Measurements from ENCODE around the gene ATP6V0D1.

The ATP6V0D1 gene

GRCh38 chr16:67397812-67398545 lies 83.0 kb downstream of the ATP6V0D1 start:
- no peak for DNase-seq (ENCODE audit: low read depth, low spot score)
- no peak overlapping the region for H3K4me3 ChIP-seq (ENCODE audit: low read length)

GRCh38 chr16:67397036-67397801 lies 83.7 kb downstream of the ATP6V0D1 start:
- no peak for DNase-seq (ENCODE audit: low read depth, low spot score)
- H3K4me3 ChIP-seq (ENCODE audit: low read length), result no peak overlapping the region

GRCh38 chr16:67396159-67397035 lies 84.6 kb downstream of the ATP6V0D1 start:
- DNase-seq (ENCODE audit: low read depth, low spot score), result no peak
- no peak overlapping the region for H3K4me3 ChIP-seq (ENCODE audit: low read length)

GRCh38 chr16:67395458-67396158 lies 85.3 kb downstream of the ATP6V0D1 start:
- no peak for DNase-seq (ENCODE audit: low read depth, low spot score)
- no peak overlapping the region for H3K4me3 ChIP-seq (ENCODE audit: low read length)

GRCh38 chr16:67395105-67395457 lies 85.9 kb downstream of the ATP6V0D1 start:
- no peak overlapping the region for H3K4me3 ChIP-seq (ENCODE audit: low read length)
- DNase-seq (ENCODE audit: low read depth, low spot score), result no peak

GRCh38 chr16:67394155-67395104 lies 86.5 kb downstream of the ATP6V0D1 start:
- DNase-seq (ENCODE audit: low read depth, low spot score), result no peak
- no peak overlapping the region for H3K4me3 ChIP-seq (ENCODE audit: low read length)

- no peak for DNase-seq (ENCODE audit: low read depth, low spot score)
- no peak overlapping the region for H3K4me3 ChIP-seq (ENCODE audit: low read length)
Measured at GRCh38 chr16:67393788-67394154, 87.2 kb downstream of the ATP6V0D1 start.

GRCh38 chr16:67393111-67393787 lies 87.7 kb downstream of the ATP6V0D1 start, which contains the start of gene TPPP3:
Gene TPPP3, minus strand, starts transcription at chr16:67393498. Its CDS starts 2,387 bp downstream, at chr16:67391111.
- H3K4me3 ChIP-seq (ENCODE audit: low read length), result no peak within 1 kb of the TSS
- DNase-seq (ENCODE audit: low read depth, low spot score), result no peak

GRCh38 chr16:67392301-67393059 lies 88.5 kb downstream of the ATP6V0D1 start:
- no peak for DNase-seq (ENCODE audit: low read depth, low spot score)
- H3K4me3 ChIP-seq (ENCODE audit: low read length), result no peak overlapping the region

GRCh38 chr16:67391424-67392300 lies 89.3 kb downstream of the ATP6V0D1 start:
- no peak overlapping the region for H3K4me3 ChIP-seq (ENCODE audit: low read length)
- DNase-seq (ENCODE audit: low read depth, low spot score), result no peak

- DNase-seq (ENCODE audit: low read depth, low spot score), result no peak
- H3K4me3 ChIP-seq (ENCODE audit: low read length), result no peak overlapping the region
Measured at GRCh38 chr16:67390816-67391423, 90.0 kb downstream of the ATP6V0D1 start.

- no peak for DNase-seq (ENCODE audit: low read depth, low spot score)
- H3K4me3 ChIP-seq (ENCODE audit: low read length), result no peak overlapping the region
Measured at GRCh38 chr16:67389911-67390815, 90.8 kb downstream of the ATP6V0D1 start.

- H3K4me3 ChIP-seq (ENCODE audit: low read length), result no peak overlapping the region
- no peak for DNase-seq (ENCODE audit: low read depth, low spot score)
Measured at GRCh38 chr16:67388591-67388990, 92.4 kb downstream of the ATP6V0D1 start.

GRCh38 chr16:67388191-67388590 lies 92.8 kb downstream of the ATP6V0D1 start:
- no peak for DNase-seq (ENCODE audit: low read depth, low spot score)
- H3K4me3 ChIP-seq (ENCODE audit: low read length), result no peak overlapping the region
